GM23338 (cell line): ENCODE measurements around the gene UBE2H. TPM values are rescaled to one million over a fixed set of nuclear protein-coding genes. Genes with fewer than 3 reads are reported as not detected.
"Not testable (repeated sequence)": the region's sequence is repeated elsewhere in the genome, so short reads cannot be mapped to it uniquely, and the experiment has no call there.

Source experiments
- ATAC-seq: fragments of 200-7000 bp; cut with Tn5 transposase; 3 replicates; pipeline ENCODE4 v1.9.1; 2020
- DNase-seq: peaks from one replicate; pipeline ENCODE4 v3.0.0-alpha.2; 2015; ENCODE audit warnings: low spot score
- H2AFZ ChIP-seq: fragments of 200-600 bp; sonication (generic); 2 replicates; pipeline ENCODE4 v1.8.0; 2016; ENCODE audit warnings: antibody characterized with exemption, mild to moderate bottlenecking, moderate library complexity
- H3F3A ChIP-seq: fragments of 200-600 bp; sonication (generic); replicated peaks from 2 replicates; pipeline ENCODE4 v1.8.0; 2017; ENCODE audit warnings: antibody characterized with exemption, mixed run types, low read depth
- H3K27ac ChIP-seq: fragments of 200-600 bp; sonication (generic); 2 replicates; pipeline ENCODE4 v1.6.1; 2016; ENCODE audit warnings: low read depth
- H3K27me3 ChIP-seq: fragments of 200-600 bp; sonication (generic); 2 replicates; pipeline ENCODE4 v1.8.0; 2016; ENCODE audit warnings: mild to moderate bottlenecking, mixed run types, moderate library complexity; ENCODE audit not compliant: insufficient read depth
- H3K36me3 ChIP-seq: fragments of 200-600 bp; sonication (generic); 2 replicates; pipeline ENCODE4 v1.8.0; 2016; ENCODE audit warnings: mild to moderate bottlenecking; ENCODE audit not compliant: insufficient read depth
- H3K4me1 ChIP-seq: fragments of 200-600 bp; sonication (generic); 2 replicates; pipeline ENCODE4 v1.8.0; 2016; ENCODE audit warnings: mild to moderate bottlenecking, moderate library complexity; ENCODE audit not compliant: insufficient read depth
- H3K4me2 ChIP-seq: fragments of 200-600 bp; sonication (generic); 2 replicates; pipeline ENCODE4 v1.7.1; 2017; ENCODE audit warnings: mixed run types
- H3K4me3 ChIP-seq: fragments of 200-600 bp; sonication (generic); 2 replicates; pipeline ENCODE4 v1.6.1; 2016; ENCODE audit warnings: mixed run types
- H3K79me2 ChIP-seq: fragments of 200-600 bp; sonication (generic); replicated peaks from 2 replicates; pipeline ENCODE4 v1.8.0; 2017; ENCODE audit warnings: mild to moderate bottlenecking; ENCODE audit not compliant: insufficient read depth
- H3K9me2 ChIP-seq: fragments of 200-600 bp; sonication (generic); 2 replicates; pipeline ENCODE4 v1.8.0; 2017; ENCODE audit not compliant: insufficient read depth
- H4K20me1 ChIP-seq: fragments of 200-600 bp; sonication (generic); replicated peaks from 2 replicates; pipeline ENCODE4 v1.8.0; 2017; ENCODE audit warnings: mild to moderate bottlenecking; ENCODE audit not compliant: insufficient read depth
- H3K27ac Mint-ChIP-seq: 2 replicates; pipeline ENCODE4 v1.8.0; 2020; ENCODE audit warnings: inconsistent platforms, mild to moderate bottlenecking, moderate library complexity, mixed read lengths
- H3K27me3 Mint-ChIP-seq: 3 replicates; pipeline ENCODE4 v1.8.0; 2022; ENCODE audit warnings: low read depth, mild to moderate bottlenecking, moderate library complexity, mixed read lengths, inconsistent platforms; ENCODE audit not compliant: insufficient read depth, poor library complexity
- H3K36me3 Mint-ChIP-seq: 3 replicates; pipeline ENCODE4 v1.8.0; 2021; ENCODE audit warnings: low read depth, mild to moderate bottlenecking, inconsistent platforms, moderate library complexity, mixed read lengths
- H3K4me1 Mint-ChIP-seq: 3 replicates; pipeline ENCODE4 v1.8.0; 2020; ENCODE audit warnings: mild to moderate bottlenecking, inconsistent platforms, mixed read lengths
- H3K4me3 Mint-ChIP-seq: 3 replicates; pipeline ENCODE4 v1.8.0; 2021; ENCODE audit warnings: moderate library complexity, mild to moderate bottlenecking, inconsistent platforms, mixed read lengths
- H3K9me3 Mint-ChIP-seq: 3 replicates; pipeline ENCODE4 v1.8.0; 2020; ENCODE audit warnings: moderate library complexity, mild to moderate bottlenecking, inconsistent platforms, mixed read lengths
- EZH2 ChIP-seq: fragments of 200-600 bp; sonication (generic); IDR thresholded peaks from one replicate; pipeline ENCODE4 v1.8.0; 2017; ENCODE audit warnings: antibody characterized with exemption, mild to moderate bottlenecking, low read depth; ENCODE audit not compliant: unreplicated experiment
- EZH2phosphoT487 ChIP-seq: fragments of 200-600 bp; sonication (generic); IDR thresholded peaks from one replicate; pipeline ENCODE4 v1.8.1; 2018; ENCODE audit warnings: antibody characterized with exemption; ENCODE audit not compliant: unreplicated experiment
- NANOG ChIP-seq: IDR thresholded peaks from 2 replicates; pipeline ENCODE4 v1.6.1; 2016; ENCODE audit warnings: antibody characterized with exemption, borderline replicate concordance
- POLR2AphosphoS5 ChIP-seq: IDR thresholded peaks from 2 replicates; pipeline ENCODE4 v1.6.1; 2016; ENCODE audit warnings: antibody characterized with exemption, low read depth
- STAT1 ChIP-seq: IDR thresholded peaks from one replicate; pipeline ENCODE4 v1.6.1; 2016; ENCODE audit warnings: antibody characterized with exemption; ENCODE audit not compliant: unreplicated experiment
- ZNF331 ChIP-seq: fragments of 250-450 bp; sonication (Bioruptor Pico); IDR thresholded peaks from 2 replicates; pipeline ENCODE4 v1.5.0; 2020; ENCODE audit warnings: low read depth, mild to moderate bottlenecking, moderate library complexity
- polyA plus RNA-seq: library from polyadenylated mRNA; unstranded; fragments of >200 nt; fragmentation: Nextera tagmentation; extraction: Ambion mirVana; gene quantifications from 2 replicates; pipeline ENCODE4 v1.2.1, GENCODE V29; 2016
- total RNA-seq: library from RNA; depleted of rRNA; stranded (reverse); fragments of >200 nt; shearing (Covaris generic); gene quantifications from 2 replicates; pipeline ENCODE4 v1.2.3, GENCODE V29; 2014
- TF ChIP-seq, protein P1 (sequence below): IDR thresholded peaks from one replicate; pipeline ENCODE4 v1.6.1; 2018; ENCODE audit warnings: antibody characterized with exemption; ENCODE audit not compliant: unreplicated experiment
- TF ChIP-seq, protein P2 (sequence below): IDR thresholded peaks from 2 replicates; pipeline ENCODE4 v1.6.1; 2016; ENCODE audit warnings: antibody characterized with exemption
- TF ChIP-seq, protein P3 (sequence below), 2 experiments: fragments of 200-600 bp in 1 of 2; sonication (generic) in 1 of 2; conservative IDR thresholded peaks; 2 replicates each; pipeline versions ENCODE4 v1.5.1 to v1.6.1; 2016 to 2017; ENCODE audit warnings: antibody characterized with exemption in 2 of 2, low read depth in 2 of 2, mild to moderate bottlenecking in 2 of 2, moderate library complexity in 1 of 2

Gene UBE2H
- total and polyA plus RNA-seq, 2 experiments from 2014 or later, result 40.8 to 86.5 TPM

DNA sequence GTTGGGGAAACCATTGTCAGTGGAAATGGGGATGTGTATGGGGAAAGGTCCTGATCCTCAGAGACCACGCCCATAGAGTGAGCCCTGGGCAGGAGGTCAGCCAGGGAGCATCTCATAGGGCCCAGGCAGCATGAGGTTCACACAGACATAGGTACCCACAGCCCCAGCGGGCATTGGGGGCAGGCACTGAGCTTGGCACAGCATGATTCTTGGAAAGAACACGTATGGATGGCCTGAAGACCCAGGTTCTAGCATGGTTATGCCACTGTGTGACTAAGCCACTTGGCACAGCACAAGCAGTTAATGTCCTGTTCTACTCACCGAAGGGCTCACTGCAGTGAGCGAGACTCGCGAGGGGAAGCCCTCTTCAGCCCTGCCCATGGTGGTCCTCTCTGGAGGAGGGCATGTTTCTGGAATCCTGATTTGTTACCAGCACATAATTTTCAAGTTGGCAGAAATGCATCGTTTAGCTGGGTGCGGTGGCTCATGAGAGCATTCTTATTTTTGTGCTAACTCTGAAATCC lies 125.2 kb downstream of the UBE2H start (continued):
- TF ChIP-seq STAT1, result no peak
- TF ChIP-seq, protein P1, sequence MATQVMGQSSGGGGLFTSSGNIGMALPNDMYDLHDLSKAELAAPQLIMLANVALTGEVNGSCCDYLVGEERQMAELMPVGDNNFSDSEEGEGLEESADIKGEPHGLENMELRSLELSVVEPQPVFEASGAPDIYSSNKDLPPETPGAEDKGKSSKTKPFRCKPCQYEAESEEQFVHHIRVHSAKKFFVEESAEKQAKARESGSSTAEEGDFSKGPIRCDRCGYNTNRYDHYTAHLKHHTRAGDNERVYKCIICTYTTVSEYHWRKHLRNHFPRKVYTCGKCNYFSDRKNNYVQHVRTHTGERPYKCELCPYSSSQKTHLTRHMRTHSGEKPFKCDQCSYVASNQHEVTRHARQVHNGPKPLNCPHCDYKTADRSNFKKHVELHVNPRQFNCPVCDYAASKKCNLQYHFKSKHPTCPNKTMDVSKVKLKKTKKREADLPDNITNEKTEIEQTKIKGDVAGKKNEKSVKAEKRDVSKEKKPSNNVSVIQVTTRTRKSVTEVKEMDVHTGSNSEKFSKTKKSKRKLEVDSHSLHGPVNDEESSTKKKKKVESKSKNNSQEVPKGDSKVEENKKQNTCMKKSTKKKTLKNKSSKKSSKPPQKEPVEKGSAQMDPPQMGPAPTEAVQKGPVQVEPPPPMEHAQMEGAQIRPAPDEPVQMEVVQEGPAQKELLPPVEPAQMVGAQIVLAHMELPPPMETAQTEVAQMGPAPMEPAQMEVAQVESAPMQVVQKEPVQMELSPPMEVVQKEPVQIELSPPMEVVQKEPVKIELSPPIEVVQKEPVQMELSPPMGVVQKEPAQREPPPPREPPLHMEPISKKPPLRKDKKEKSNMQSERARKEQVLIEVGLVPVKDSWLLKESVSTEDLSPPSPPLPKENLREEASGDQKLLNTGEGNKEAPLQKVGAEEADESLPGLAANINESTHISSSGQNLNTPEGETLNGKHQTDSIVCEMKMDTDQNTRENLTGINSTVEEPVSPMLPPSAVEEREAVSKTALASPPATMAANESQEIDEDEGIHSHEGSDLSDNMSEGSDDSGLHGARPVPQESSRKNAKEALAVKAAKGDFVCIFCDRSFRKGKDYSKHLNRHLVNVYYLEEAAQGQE, result no peak
- TF ChIP-seq, protein P2, sequence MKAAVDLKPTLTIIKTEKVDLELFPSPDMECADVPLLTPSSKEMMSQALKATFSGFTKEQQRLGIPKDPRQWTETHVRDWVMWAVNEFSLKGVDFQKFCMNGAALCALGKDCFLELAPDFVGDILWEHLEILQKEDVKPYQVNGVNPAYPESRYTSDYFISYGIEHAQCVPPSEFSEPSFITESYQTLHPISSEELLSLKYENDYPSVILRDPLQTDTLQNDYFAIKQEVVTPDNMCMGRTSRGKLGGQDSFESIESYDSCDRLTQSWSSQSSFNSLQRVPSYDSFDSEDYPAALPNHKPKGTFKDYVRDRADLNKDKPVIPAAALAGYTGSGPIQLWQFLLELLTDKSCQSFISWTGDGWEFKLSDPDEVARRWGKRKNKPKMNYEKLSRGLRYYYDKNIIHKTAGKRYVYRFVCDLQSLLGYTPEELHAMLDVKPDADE, result no peak
- no peak for TF ChIP-seq ZNF331 (CRISPR knock-in tag)
- TF ChIP-seq NANOG, result no peak

DNA sequence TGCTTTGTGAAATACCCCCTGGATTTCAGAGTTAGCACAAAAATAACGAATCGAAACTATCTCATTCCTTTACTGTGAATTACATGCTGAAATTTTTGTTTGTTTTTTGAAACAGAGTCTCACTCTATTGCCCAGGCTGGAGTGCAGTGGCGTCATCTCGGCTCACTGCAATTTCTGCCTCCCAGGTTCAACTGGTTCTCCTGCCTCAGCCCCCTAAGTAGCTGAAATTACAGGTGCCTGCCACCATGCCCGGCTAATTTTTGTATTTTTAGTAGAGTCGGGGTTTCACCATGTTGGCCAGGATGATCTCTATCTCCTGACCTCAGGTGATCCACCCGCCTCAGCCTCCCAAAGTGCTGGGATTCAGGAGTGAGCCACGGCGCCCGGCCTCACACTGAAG lies 125.9 kb downstream of the UBE2H start:
- not testable (repeated sequence) for H4K20me1 ChIP-seq, H3K4me3 ChIP-seq, H3K9me2 ChIP-seq, ATAC-seq, H3K9me3 Mint-ChIP-seq, H2AFZ ChIP-seq, H3K27me3 ChIP-seq, H3K79me2 ChIP-seq, H3K27ac ChIP-seq, H3K27ac Mint-ChIP-seq, H3K36me3 ChIP-seq, DNase-seq, H3F3A ChIP-seq, H3K4me2 ChIP-seq, H3K36me3 Mint-ChIP-seq
- peaks cover 35% of the 10 kb centered on the region for H3K4me1 Mint-ChIP-seq
- peak overlapping the region; percentile 41; the same call in 1 of the 3 replicates for H3K4me3 Mint-ChIP-seq
- peaks cover 51% of the 10 kb centered on the region for H3K27me3 Mint-ChIP-seq
- H3K4me1 ChIP-seq, result peaks cover 27% of the 10 kb centered on the region

DNA sequence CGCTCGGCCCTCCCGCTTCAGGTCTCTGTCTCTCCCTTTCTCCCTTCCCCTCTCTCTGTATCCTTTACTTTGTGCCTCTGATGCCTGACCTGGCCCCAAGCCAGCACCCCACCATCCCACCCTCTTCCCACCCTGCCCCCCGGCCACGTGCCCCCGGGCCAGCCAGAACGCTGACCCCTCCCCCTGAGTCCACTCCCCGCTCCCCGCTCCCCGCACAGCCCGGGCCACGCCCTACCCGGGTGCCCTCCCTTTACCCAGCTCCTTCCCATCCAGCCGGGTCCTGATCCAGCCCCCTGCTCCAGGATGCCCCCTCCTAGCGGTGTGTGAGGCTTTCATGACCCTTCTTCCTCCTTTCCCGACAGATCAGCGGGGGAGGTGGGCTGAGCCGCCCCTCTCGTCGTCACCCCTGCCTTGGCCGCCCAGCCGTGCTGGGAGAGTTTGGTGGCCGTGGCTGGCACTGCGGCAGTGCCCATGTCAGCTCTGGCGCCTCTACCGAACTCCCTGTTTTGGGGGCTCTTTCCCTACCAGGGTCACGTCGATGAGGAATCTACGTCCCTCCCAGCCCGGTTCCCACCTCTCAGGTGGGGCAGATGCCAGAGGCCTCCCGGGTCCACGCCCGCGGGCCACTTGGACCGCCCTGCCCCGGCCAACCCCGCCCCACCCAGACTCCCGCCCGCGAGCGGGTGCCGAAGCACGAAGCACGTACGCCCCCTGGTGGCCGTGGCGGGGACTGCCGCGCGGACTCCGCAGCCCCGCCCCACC lies 127.4 kb downstream of the UBE2H start:
- no peaks in the 10 kb centered on the region for H3K9me3 Mint-ChIP-seq
- Histone ChIP-seq H4K20me1 (no peaks in the 10 kb centered on the region), H3F3A (peaks cover 8% of the 10 kb centered on the region; the same call in 1 of the 2 replicates), H2AFZ (peak overlapping the region; percentile 81), H3K4me1 (peaks cover 18% of the 10 kb centered on the region), H3K36me3 (no peaks in the 10 kb centered on the region), H3K4me2 (peak overlapping the region; percentile 77), H3K27me3 (no peaks in the 10 kb centered on the region), H3K79me2 (no peaks in the 10 kb centered on the region), H3K9me2 (no peaks in the 10 kb centered on the region), H3K4me3 (peak overlapping the region; percentile 90), H3K27ac (peak overlapping the region; percentile 82)
- peak; percentile 59 for ATAC-seq
- H3K4me1 Mint-ChIP-seq, result peaks cover 24% of the 10 kb centered on the region
- H3K27ac Mint-ChIP-seq, result peak overlapping the region; percentile 80
- no peaks in the 10 kb centered on the region for H3K36me3 Mint-ChIP-seq
- peak; percentile 88 for DNase-seq
- H3K4me3 Mint-ChIP-seq, result peak overlapping the region; percentile 88
- peaks cover 40% of the 10 kb centered on the region for H3K27me3 Mint-ChIP-seq
- peak; percentile 20 for TF ChIP-seq POLR2AphosphoS5
- TF ChIP-seq, protein P3, sequence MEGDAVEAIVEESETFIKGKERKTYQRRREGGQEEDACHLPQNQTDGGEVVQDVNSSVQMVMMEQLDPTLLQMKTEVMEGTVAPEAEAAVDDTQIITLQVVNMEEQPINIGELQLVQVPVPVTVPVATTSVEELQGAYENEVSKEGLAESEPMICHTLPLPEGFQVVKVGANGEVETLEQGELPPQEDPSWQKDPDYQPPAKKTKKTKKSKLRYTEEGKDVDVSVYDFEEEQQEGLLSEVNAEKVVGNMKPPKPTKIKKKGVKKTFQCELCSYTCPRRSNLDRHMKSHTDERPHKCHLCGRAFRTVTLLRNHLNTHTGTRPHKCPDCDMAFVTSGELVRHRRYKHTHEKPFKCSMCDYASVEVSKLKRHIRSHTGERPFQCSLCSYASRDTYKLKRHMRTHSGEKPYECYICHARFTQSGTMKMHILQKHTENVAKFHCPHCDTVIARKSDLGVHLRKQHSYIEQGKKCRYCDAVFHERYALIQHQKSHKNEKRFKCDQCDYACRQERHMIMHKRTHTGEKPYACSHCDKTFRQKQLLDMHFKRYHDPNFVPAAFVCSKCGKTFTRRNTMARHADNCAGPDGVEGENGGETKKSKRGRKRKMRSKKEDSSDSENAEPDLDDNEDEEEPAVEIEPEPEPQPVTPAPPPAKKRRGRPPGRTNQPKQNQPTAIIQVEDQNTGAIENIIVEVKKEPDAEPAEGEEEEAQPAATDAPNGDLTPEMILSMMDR (conservative IDR thresholded peaks at IDR 0.05; ENCODE audit: low read depth in 2 of 2), result peak; percentile 28 to 85; a peak in 3 of 4 replicates
- TF ChIP-seq EZH2, result no peak
- TF ChIP-seq, protein P1, result no peak
- no peak for TF ChIP-seq NANOG
- TF ChIP-seq EZH2phosphoT487, result no peak
- TF ChIP-seq, protein P2, result 0 out of 2 replicates have a peak, but pooled peaks have one; percentile 6
